Tibial nerve (tissue), 3 donors: ENCODE measurements around the gene BCL7C.

Experiments
- POLR2A ChIP-seq, 2 donors: fragments of 450-650 bp; IDR thresholded peaks; one replicate each; pipeline ENCODE4 v1.6.1; 2017; ENCODE audit warnings: antibody characterized with exemption in 2 of 2, mild to moderate bottlenecking in 2 of 2, moderate library complexity in 2 of 2
- TF ChIP-seq, protein P1 (sequence below), 5 experiments: fragments of 200-600 bp in 3 of 5; fragments of 450-650 bp in 2 of 5; sonication (generic) in 3 of 5; IDR thresholded peaks; one replicate each; pipeline ENCODE4 v1.5.1; 2016 to 2019; ENCODE audit warnings: antibody characterized with exemption in 5 of 5, mild to moderate bottlenecking in 3 of 5, moderate library complexity in 2 of 5

DNA sequence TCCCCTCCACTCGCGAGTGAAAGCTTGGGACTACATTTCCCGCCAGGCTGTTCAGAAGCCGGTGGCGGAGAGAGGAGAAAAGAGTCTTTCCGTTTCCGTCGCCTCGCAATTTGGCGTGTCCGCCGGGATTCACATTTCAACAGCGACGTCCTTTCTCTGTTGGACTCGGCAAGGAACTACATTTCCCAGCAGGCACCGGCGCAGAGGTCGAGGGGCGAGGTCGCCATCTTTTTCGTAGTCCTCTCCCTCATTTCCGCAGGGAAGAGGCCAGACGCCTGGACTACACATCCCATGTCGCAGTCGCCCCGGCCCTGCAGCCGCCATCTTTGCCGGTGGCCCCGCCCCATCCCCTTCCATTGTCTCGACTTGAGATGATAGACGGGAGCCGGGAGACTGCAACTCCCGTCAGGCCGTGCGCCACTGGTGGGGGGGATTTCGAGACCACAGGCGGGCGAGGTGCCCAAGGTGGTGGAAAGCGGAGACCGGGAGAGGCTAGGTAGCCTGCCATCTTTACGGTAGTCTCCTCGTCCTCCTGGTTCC is 28.6 kb upstream of the BCL7C start:
- TF ChIP-seq, protein P1, sequence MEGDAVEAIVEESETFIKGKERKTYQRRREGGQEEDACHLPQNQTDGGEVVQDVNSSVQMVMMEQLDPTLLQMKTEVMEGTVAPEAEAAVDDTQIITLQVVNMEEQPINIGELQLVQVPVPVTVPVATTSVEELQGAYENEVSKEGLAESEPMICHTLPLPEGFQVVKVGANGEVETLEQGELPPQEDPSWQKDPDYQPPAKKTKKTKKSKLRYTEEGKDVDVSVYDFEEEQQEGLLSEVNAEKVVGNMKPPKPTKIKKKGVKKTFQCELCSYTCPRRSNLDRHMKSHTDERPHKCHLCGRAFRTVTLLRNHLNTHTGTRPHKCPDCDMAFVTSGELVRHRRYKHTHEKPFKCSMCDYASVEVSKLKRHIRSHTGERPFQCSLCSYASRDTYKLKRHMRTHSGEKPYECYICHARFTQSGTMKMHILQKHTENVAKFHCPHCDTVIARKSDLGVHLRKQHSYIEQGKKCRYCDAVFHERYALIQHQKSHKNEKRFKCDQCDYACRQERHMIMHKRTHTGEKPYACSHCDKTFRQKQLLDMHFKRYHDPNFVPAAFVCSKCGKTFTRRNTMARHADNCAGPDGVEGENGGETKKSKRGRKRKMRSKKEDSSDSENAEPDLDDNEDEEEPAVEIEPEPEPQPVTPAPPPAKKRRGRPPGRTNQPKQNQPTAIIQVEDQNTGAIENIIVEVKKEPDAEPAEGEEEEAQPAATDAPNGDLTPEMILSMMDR (IDR thresholded peaks at IDR 0.05) = no peak
- no peak for TF ChIP-seq POLR2A (IDR thresholded peaks at IDR 0.05)
